EL (cell line): ENCODE data around the gene TMEM25.
"Not testable (repeated sequence)": the region's sequence is repeated elsewhere in the genome, so short reads cannot be mapped to it uniquely, and the experiment has no call there.

Experiments used
- DNase-seq: peaks from one replicate; pipeline ENCODE4 v3.0.0-alpha.2; 2016

TMEM25 gene

GRCh38 chr11:118530683-118531596 lies at the start of gene TMEM25:
Gene TMEM25, plus strand, starts transcription at chr11:118531192. Its CDS starts 610 bp downstream, at chr11:118531802.
- DNase-seq: peak; percentile 49

GRCh38 chr11:118481238-118481637 lies 49.8 kb upstream of the TMEM25 start:
- not testable (repeated sequence) for DNase-seq

GRCh38 chr11:118484405-118484804 lies 46.6 kb upstream of the TMEM25 start:
- no peak for DNase-seq

- no peak for DNase-seq
These were observed 45.7 kb upstream of the TMEM25 start for GRCh38 chr11:118485273-118485672.

- DNase-seq: peak; percentile 72
These were observed 42.4 kb upstream of the TMEM25 start for GRCh38 chr11:118488480-118489109.

GRCh38 chr11:118491041-118491440 lies 40.0 kb upstream of the TMEM25 start:
- DNase-seq: no peak

- DNase-seq: peak; percentile 89
These were observed 33.2 kb upstream of the TMEM25 start for GRCh38 chr11:118497831-118498230.

- DNase-seq: no peak
These were observed 27.8 kb upstream of the TMEM25 start for GRCh38 chr11:118503216-118503615.

GRCh38 chr11:118511601-118512000 lies 19.4 kb upstream of the TMEM25 start:
- DNase-seq: no peak

- DNase-seq: no peak
These were observed 16.9 kb upstream of the TMEM25 start for GRCh38 chr11:118514103-118514502.

GRCh38 chr11:118519549-118519948 lies 11.4 kb upstream of the TMEM25 start:
- no peak for DNase-seq

- DNase-seq: no peak
These were observed 9.1 kb upstream of the TMEM25 start for GRCh38 chr11:118521892-118522311.

- peak; percentile 38 for DNase-seq
These were observed 8.4 kb upstream of the TMEM25 start for GRCh38 chr11:118522571-118523072.

- no peak for DNase-seq
These were observed 6.6 kb upstream of the TMEM25 start for GRCh38 chr11:118524356-118524755.

GRCh38 chr11:118524757-118525470 lies 6.1 kb upstream of the TMEM25 start:
- DNase-seq: no peak

GRCh38 chr11:118526688-118527087 lies 4.3 kb upstream of the TMEM25 start:
- no peak for DNase-seq

- DNase-seq: no peak
These were observed 3.9 kb upstream of the TMEM25 start, which contains the start of gene TTC36 for GRCh38 chr11:118527109-118527508. Gene TTC36, plus strand, starts transcription at chr11:118527474. Its CDS starts 21 bp downstream, at chr11:118527495.

- no peak for DNase-seq
These were observed 2.5 kb upstream of the TMEM25 start for GRCh38 chr11:118528511-118528910.

GRCh38 chr11:118529584-118530175 lies 1.3 kb upstream of the TMEM25 start:
- DNase-seq: no peak

- peak; percentile 15 for DNase-seq
These were observed 761 bp upstream of the TMEM25 start for GRCh38 chr11:118530180-118530682.

GRCh38 chr11:118531597-118532084 lies 649 bp downstream of the TMEM25 start:
- no peak for DNase-seq

GRCh38 chr11:118532091-118532490 lies 1.1 kb downstream of the TMEM25 start:
- DNase-seq: no peak
